Dermis blood vessel endothelial cell (primary cell): ENCODE measurements around the gene ALOX5AP. TPM values are rescaled to one million over a fixed set of nuclear protein-coding genes. Genes with fewer than 3 reads are reported as not detected.

Experiments used
- DNase-seq: peaks from one replicate; pipeline ENCODE4 v3.0.0; 2010
- total RNA-seq: library from RNA; depleted of rRNA; stranded (reverse); fragments of >200 nt; gene quantifications from 2 replicates; pipeline ENCODE4 v1.2.3, GENCODE V29; 2014

The ALOX5AP gene
- 0.14 and 0.34 TPM in 2 replicates for total RNA-seq

- DNase-seq: no peak
These were observed at the start of gene ALOX5AP for GRCh38 chr13:30735025-30735871. Gene ALOX5AP, plus strand, starts transcription at chr13:30735543. Its CDS starts 63 bp downstream, at chr13:30735606.

- no peak for DNase-seq
These were observed 49.4 kb upstream of the ALOX5AP start for GRCh38 chr13:30685987-30686386.

DNA sequence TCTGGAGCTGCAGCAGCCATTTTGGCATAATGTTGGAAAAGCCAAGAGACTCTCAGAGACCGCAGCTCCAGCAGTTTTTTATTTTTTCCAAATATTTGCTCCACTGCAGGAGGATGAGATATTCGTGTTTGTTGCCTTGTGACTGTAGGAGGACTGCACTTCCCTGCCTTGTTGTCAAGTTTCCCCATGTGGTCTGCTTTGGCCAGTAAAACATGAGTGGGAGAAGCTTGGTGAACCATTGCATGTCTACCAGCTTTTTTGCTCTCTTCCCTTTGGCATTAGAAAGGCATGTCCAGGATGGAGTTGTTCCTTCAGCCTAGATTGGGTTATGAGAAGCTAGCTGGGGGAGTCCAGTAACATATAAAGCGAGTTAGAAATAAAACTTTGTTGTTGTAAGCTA lies 47.7 kb upstream of the ALOX5AP start:
- DNase-seq: no peak

GRCh38 chr13:30689752-30690151 lies 45.6 kb upstream of the ALOX5AP start:
- DNase-seq: no peak

- peak; percentile 39 for DNase-seq
These were observed 44.8 kb upstream of the ALOX5AP start for GRCh38 chr13:30690282-30691188.

DNA sequence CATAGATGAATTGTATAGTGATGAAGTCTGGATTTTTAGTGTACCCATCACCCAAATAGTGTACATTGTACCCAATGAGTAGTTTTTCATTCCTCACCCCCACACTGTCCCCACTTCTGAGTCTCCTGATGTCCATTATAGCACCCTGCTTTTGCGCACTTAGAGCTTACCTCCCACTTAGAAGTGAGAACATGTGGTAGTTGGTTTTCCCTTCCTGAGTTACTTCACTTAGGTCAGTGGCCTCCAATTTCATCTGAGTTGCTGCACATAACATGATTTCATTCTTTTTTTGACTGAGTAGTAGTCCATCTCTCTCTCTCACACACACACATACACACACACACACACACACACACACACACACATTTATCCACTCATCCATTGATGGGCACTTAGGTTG lies 43.2 kb upstream of the ALOX5AP start:
- DNase-seq: no peak

DNA sequence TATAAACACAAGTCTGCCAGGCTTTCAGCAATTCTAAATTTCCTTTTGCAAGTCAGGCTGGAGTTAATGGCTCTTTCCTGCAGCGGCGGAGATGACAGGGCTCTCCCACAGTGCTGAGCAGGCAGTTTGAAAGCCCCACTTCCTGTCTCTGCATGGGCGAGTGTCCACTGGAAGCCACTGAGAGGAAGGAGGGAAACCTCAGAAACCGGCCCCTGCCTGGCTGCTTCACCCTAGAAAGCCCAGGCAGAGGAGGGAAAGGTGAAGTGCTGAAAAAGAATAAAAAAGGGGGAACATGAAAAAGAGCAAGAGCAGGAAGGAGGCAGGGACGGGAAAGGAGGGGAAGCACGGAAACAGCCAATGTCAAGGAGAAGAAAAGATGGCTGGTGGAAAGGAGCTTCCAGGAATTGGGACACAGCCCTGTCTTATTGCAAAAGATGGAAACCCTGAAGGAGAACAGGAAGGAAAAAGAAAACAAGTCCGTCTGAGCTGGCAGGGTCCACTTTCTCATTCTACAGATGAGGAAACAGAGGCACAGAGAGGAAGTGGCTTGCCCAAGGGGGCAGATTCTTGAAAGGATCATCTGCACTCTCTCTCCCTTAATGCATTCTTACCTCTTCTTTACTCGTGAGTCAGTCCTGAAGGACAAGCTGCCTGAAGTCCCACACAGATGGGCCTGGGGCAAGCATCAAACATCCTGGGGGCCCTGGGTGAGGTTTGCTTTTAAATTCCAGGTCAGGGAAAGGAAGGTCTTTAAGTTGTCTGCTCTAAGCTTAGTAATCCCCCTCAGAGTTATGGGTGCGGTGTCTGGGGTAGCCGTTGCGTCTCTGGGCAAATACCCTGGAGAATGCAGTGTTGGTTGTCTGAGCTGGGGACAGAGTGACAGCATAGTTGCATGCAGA lies 38.8 kb upstream of the ALOX5AP start:
- no peak for DNase-seq

GRCh38 chr13:30697177-30697953 lies 38.0 kb upstream of the ALOX5AP start:
- DNase-seq: peak; percentile 42

- no peak for DNase-seq
These were observed 37.3 kb upstream of the ALOX5AP start for GRCh38 chr13:30697996-30698401.

- no peak for DNase-seq
These were observed 36.8 kb upstream of the ALOX5AP start for GRCh38 chr13:30698488-30699005.

DNA sequence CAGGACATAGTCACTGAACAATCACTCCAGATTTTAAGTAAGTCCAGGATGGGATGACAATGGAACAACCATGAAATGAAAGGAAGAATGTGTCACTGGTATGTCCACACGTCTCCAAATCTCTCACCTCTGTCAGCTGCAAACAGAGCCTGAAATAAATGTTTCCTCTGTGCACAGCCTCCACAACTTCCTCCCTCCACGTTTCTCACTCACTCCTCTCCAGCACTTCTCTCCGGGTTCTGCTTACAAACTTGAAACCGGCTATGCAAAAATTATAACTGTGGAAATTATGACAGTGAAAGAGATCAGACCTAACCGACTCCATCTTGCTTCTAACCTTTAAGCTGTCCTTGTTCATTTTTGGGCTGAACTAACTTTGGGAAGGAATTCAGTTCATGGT lies 35.0 kb upstream of the ALOX5AP start:
- no peak for DNase-seq

- DNase-seq: no peak
These were observed 33.3 kb upstream of the ALOX5AP start for GRCh38 chr13:30702006-30702405.

DNA sequence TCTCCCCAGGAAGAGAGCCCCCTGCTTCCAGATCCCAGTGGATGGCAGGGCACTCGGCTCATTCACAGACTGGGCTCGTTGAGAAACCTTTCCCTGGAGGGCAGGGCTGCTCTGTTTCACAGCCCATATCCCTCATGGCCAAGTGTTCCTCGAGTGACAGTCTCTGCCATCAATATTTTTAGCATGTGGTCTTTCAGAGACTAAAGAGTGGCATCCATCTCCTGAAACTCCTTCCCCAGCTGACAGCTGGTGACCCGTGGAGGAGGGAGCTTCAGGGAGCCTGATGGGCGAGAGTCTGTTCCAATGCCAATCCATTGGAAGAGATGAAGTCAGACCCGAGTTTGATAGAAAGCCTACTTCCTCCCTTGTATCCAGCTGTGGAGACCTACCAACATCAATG lies 30.7 kb upstream of the ALOX5AP start:
- no peak for DNase-seq

- no peak for DNase-seq
These were observed 29.7 kb upstream of the ALOX5AP start for GRCh38 chr13:30705680-30706079.

- peak; percentile 83 for DNase-seq
These were observed 26.8 kb upstream of the ALOX5AP start for GRCh38 chr13:30708541-30708940.

GRCh38 chr13:30710442-30710841 lies 24.9 kb upstream of the ALOX5AP start:
- DNase-seq: no peak

DNA sequence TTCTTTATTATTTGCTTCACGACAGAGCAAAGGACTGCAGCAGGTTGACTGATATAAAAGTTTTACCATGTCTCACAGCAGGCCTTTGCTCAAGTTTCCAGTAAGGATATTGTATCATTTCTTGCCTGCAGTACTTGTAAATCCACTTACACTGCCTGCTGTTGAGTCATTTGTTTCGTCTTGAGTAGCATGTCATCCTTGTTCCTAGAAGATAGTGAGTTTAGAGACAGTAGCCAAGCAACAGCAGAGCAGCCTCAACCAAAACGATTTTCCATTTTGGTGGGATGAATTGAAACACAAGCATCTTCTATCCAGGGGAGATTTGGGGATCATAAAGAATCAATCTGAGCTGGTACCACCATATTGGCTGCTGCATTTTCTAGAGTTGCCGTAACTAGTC lies 24.0 kb upstream of the ALOX5AP start:
- no peak for DNase-seq

- no peak for DNase-seq
These were observed 23.5 kb upstream of the ALOX5AP start for GRCh38 chr13:30711837-30712236.

GRCh38 chr13:30712536-30713532 lies 22.5 kb upstream of the ALOX5AP start:
- peak; percentile 55 for DNase-seq
